Measurements from ENCODE around the gene YDJC. TPM values are rescaled to one million over a fixed set of nuclear protein-coding genes. Genes with fewer than 3 reads are reported as not detected.
"Not testable (repeated sequence)": the region's sequence is repeated elsewhere in the genome, so short reads cannot be mapped to it uniquely, and the experiment has no call there.

YDJC gene
- total RNA-seq, 2 donors from 2014 or later = 45.7 to 63.0 TPM

DNA sequence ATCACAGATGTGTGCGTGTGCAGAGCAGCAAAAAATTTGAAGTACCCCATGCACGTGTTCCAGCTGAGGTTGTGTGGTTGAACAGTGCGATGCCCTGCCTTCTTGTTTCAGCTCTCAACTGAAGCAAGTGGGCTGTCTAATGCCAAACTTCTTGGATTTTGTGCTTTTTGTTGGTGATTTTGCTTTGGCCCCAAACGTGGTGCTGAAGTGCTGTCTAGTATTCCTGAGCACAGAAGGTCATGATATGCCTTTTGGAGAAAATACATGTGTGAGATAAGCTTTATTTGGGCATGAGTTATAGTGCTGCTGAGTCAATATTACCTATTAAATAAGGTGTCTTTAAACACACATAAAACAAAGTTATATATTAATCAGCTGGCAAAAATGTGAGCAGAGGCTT lies 14.1 kb downstream of the YDJC start:
- DNase-seq (no peak), ATAC-seq (no peak)
- TF ChIP-seq, protein P1, sequence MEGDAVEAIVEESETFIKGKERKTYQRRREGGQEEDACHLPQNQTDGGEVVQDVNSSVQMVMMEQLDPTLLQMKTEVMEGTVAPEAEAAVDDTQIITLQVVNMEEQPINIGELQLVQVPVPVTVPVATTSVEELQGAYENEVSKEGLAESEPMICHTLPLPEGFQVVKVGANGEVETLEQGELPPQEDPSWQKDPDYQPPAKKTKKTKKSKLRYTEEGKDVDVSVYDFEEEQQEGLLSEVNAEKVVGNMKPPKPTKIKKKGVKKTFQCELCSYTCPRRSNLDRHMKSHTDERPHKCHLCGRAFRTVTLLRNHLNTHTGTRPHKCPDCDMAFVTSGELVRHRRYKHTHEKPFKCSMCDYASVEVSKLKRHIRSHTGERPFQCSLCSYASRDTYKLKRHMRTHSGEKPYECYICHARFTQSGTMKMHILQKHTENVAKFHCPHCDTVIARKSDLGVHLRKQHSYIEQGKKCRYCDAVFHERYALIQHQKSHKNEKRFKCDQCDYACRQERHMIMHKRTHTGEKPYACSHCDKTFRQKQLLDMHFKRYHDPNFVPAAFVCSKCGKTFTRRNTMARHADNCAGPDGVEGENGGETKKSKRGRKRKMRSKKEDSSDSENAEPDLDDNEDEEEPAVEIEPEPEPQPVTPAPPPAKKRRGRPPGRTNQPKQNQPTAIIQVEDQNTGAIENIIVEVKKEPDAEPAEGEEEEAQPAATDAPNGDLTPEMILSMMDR (IDR thresholded peaks at IDR 0.05) = no peak
- TF ChIP-seq POLR2A (IDR thresholded peaks at IDR 0.05) = no peak
- Histone ChIP-seq H3K27me3 (no peaks in the 10 kb centered on the region), H3K27ac (peak overlapping the region in 1 of 4 donors; percentile 31), H3K4me3 (no peak overlapping the region), H3K36me3 (replicated peaks in 1 of 2; ENCODE audit: insufficient read depth in 1 of 2, low read depth in 2 of 2) (peaks cover 0 to 7% of the 10 kb centered on the region in 2 donors), H3K9me3 (no peaks in the 10 kb centered on the region), H3K4me1 (peaks cover 28% of the 10 kb centered on the region)
- intact Hi-C loops (cut with DNase I) = no loop called here
- whole genome bisulfite sequencing, 2 donors = 32 to 44% methylated on average over 4 of the region's 4 CpGs

DNA sequence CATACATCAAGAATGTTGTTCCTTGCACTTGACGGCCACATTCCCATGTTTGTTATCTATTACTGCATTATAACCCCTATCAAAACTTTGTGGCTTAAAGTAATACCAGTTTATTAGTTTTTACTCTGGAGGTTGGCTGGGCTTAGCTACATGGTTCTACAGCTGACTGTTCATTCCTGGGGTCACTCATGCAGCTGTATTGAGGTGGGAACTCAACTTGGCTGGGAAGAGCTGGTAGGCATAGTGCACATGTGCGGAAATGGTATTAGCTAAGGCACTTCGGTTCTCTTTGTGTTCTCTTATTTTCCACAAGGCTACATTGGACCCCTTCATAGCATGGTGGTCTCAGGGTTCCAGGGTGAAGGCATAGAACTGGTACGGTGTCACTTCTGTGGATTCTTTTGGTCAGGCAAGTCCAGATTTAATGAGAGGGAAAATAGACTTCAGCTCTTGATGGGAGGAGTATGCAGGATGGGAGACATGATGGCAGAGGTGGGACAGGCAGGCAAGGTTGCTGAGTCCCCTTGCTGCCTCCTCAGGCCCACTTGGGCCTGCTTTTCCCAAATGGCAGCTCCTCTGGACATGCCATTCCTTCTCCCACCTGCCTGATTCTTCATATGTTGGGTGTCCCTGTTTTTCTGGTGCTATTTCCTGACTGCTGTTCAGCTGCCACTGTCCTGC lies 16.1 kb downstream of the YDJC start:
- TF ChIP-seq, protein P1 (IDR thresholded peaks at IDR 0.05) = no peak
- no peak for TF ChIP-seq POLR2A (IDR thresholded peaks at IDR 0.05)
- 87 to 92% methylated on average over 4 of the region's 4 CpGs for WGBS, 2 donors
- no peak overlapping the region for H3K4me3 ChIP-seq
- no peaks in the 10 kb centered on the region for H3K9me3 ChIP-seq
- intact Hi-C loops (cut with DNase I) = no loop called here
- H3K27me3 ChIP-seq = no peaks in the 10 kb centered on the region
- H3K36me3 ChIP-seq (replicated peaks in 1 of 2; ENCODE audit: insufficient read depth in 1 of 2, low read depth in 2 of 2) = peaks cover 0 to 7% of the 10 kb centered on the region in 2 donors
- DNase-seq (no peak), ATAC-seq (no peak)
- no peak overlapping the region for H3K27ac ChIP-seq
- peaks cover 13% of the 10 kb centered on the region for H3K4me1 ChIP-seq

DNA sequence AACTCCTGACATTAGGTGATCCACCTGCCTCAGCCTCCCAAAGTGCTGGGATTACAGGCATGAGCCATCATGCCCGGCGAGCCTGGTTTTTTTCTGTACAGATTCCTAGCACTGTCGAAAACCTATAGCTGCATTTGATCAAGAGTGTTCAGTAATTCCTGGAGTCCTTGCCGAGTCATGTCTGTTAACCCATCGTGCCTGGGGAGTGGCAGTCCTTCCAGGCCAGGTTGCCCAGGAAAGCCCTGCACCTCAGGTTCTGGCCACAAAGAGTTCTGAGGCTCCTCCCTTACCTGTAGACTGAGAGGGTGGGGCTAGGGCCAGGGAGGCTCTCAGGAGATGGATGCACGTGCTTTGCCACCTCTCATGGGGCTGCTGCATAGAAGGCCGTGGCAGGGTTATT lies 17.0 kb downstream of the YDJC start:
- WGBS, 2 donors = 85 to 93% methylated on average over 7 of the region's 7 CpGs
- ATAC-seq = no peak

DNA sequence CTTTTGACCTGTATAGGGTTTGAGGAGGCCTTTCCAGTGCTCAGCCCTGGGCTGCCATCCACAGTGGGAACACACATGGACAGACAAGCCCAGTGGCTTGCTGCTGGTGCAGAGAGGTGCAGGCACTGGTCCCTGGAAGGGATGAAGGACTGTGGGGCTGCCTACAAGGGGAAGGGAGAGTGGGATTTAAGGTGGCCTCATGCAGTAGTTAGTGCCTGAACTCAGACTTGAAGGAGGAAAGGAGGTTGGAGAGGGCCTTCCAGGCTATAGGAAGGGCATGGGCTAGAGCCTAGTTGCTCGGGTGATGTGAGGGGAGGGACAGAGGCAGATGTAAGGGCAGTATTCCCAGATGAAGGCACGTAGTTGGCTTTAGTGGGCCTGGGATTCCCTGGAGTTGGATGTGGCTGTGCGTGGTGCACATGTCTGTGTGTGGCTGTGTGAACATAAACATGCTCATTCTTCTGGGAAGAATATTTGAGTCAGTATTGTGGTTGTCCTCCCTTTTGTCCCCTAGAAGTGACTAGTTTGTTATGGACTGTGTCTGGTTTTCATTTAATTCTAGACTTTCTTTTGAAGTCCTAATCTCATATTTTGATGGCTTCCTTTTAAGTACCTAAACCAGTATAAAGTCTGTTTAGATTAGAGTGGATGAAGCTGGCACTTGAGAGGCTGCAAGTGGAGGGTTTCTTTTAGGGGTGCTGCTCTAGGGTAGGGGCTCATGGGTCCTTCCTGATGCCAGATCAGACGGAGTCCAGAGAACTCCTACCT lies 18.4 kb downstream of the YDJC start:
- TF ChIP-seq, protein P1 (IDR thresholded peaks at IDR 0.05) = no peak
- no peak for TF ChIP-seq POLR2A (IDR thresholded peaks at IDR 0.05)
- H3K27ac ChIP-seq = no peak overlapping the region
- no peaks in the 10 kb centered on the region for H3K9me3 ChIP-seq
- no peak overlapping the region for H3K4me3 ChIP-seq
- WGBS, 2 donors = 85 to 89% methylated on average over 4 of the region's 4 CpGs
- DNase-seq (no peak), ATAC-seq (no peak)
- peaks cover 0 to 7% of the 10 kb centered on the region in 2 donors for H3K36me3 ChIP-seq (replicated peaks in 1 of 2; ENCODE audit: insufficient read depth in 1 of 2, low read depth in 2 of 2)
- H3K27me3 ChIP-seq = no peaks in the 10 kb centered on the region
- intact Hi-C loops (cut with DNase I) = no loop called here
- peaks cover 13% of the 10 kb centered on the region for H3K4me1 ChIP-seq

More for the DNA sequence above, 17.0 kb downstream of the YDJC start:
- intact Hi-C loops (cut with DNase I) = no loop called here
- Histone ChIP-seq H3K27me3 (no peaks in the 10 kb centered on the region), H3K27ac (no peak overlapping the region), H3K36me3 (replicated peaks in 1 of 2; ENCODE audit: insufficient read depth in 1 of 2, low read depth in 2 of 2) (peaks cover 0 to 7% of the 10 kb centered on the region in 2 donors), H3K4me1 (peaks cover 13% of the 10 kb centered on the region), H3K4me3 (no peak overlapping the region), H3K9me3 (no peaks in the 10 kb centered on the region)
- no peak for DNase-seq
- TF ChIP-seq POLR2A (IDR thresholded peaks at IDR 0.05) = no peak
- TF ChIP-seq, protein P1 (IDR thresholded peaks at IDR 0.05) = no peak

DNA sequence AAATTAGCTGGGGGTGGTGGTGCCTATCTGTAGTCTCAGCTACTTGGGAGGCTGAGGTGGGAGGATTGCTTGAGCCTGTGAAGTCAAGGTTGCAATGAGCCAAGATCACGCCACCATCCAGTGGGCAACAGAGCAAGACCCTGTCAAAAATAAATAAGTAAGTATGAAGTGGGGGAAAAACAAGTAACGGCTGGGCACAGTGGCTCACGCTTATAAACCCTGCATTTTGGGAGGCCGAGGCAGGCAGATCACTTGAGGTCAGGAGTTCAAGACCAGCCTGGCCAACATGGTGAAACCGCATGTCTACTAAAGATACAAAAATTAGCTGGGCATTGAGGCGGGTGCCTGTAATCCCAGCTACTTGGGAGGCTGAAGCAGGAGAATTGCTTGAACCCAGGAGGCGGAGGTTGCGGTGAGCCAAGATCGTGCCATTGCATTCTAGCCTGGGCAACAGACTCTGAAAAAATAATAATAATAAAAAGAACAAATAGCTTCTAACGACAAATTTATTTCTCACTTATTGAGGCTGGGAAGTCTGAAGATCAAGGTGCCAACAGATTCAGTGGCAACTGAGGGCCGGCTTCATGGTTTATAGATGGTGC lies 20.2 kb downstream of the YDJC start:
- H3K4me1 ChIP-seq; DNase-seq; H3K27me3 ChIP-seq; H3K9me3 ChIP-seq; intact Hi-C loops (cut with DNase I); H3K4me3 ChIP-seq; ATAC-seq; H3K36me3 ChIP-seq (replicated peaks in 1 of 2; ENCODE audit: insufficient read depth in 1 of 2, low read depth in 2 of 2); H3K27ac ChIP-seq: not testable (repeated sequence)
- 94 to 95% methylated on average over 11 of the region's 11 CpGs for WGBS, 2 donors
